Spinal cord (tissue), 10 donors: ENCODE data around the gene ACSM2B. TPM values are rescaled to one million over a fixed set of nuclear protein-coding genes. Genes with fewer than 3 reads are reported as not detected.
"Not testable (repeated sequence)": the region's sequence is repeated elsewhere in the genome, so short reads cannot be mapped to it uniquely, and the experiment has no call there.

Experiments used
- DNase-seq, 6 donors: peaks; one replicate each; pipeline versions ENCODE4 v3.0.0 to v3.0.0-alpha.2; 2013 to 2015; ENCODE audit warnings: low spot score in 6 of 6, low read depth in 4 of 6
- H3K27ac ChIP-seq: one replicate; pipeline ENCODE4 v1.5.1; 2013; ENCODE audit warnings: low read depth, low read length, control low read depth
- H3K27me3 ChIP-seq: one replicate; pipeline ENCODE4 v1.6.1; 2013; ENCODE audit warnings: low read length; ENCODE audit not compliant: control insufficient read depth, insufficient read depth
- H3K36me3 ChIP-seq: one replicate; pipeline ENCODE4 v1.6.1; 2013; ENCODE audit warnings: low read length; ENCODE audit not compliant: control insufficient read depth, insufficient read depth
- H3K4me1 ChIP-seq: one replicate; pipeline ENCODE4 v1.6.1; 2013; ENCODE audit warnings: low read length; ENCODE audit not compliant: control insufficient read depth, insufficient read depth
- H3K4me3 ChIP-seq: one replicate; pipeline ENCODE4 v1.5.1; 2013; ENCODE audit warnings: low read depth, low read length, control low read depth
- H3K9me3 ChIP-seq: one replicate; pipeline ENCODE4 v1.6.1; 2013; ENCODE audit warnings: low read length; ENCODE audit not compliant: control insufficient read depth, insufficient read depth
- WGBS: methylation state at CpG from one replicate; pipeline ENCODE4 v1.1.5; 2013; ENCODE audit warnings: missing lambda C conversion rate; ENCODE audit not compliant: insufficient coverage; 5-methylcytosine and 5-hydroxymethylcytosine counted together
- polyA plus RNA-seq, 2 donors: library from polyadenylated mRNA; unstranded; fragments of 120-200 nt; gene quantifications; one replicate each; pipeline ENCODE4 v1.2.1, GENCODE V29; 2013; ENCODE audit not compliant: insufficient read length in 2 of 2
- total RNA-seq, 2 donors: library from RNA; depleted of rRNA in 1 of 2; stranded (reverse); fragments of 120-200 nt in 1 of 2; fragments of >200 nt in 1 of 2; gene quantifications; one replicate each; pipeline versions ENCODE4 v1.2.3 to v1.2.4, GENCODE V29; 2013 to 2014
- donor health status: healthy.

Gene ACSM2B
- total and polyA plus RNA-seq, 4 donors = 0.99 TPM; not detected in 3

- 59% methylated on average over 3 of the region's 3 CpGs for WGBS
- H3K4me1 ChIP-seq = peaks cover 53% of the 10 kb centered on the region
- peak in 2 of 6 donors; percentile 29 to 88 for DNase-seq
These were observed 38.3 kb upstream of the ACSM2B start for GRCh38 chr16:20614186-20615141.

DNA sequence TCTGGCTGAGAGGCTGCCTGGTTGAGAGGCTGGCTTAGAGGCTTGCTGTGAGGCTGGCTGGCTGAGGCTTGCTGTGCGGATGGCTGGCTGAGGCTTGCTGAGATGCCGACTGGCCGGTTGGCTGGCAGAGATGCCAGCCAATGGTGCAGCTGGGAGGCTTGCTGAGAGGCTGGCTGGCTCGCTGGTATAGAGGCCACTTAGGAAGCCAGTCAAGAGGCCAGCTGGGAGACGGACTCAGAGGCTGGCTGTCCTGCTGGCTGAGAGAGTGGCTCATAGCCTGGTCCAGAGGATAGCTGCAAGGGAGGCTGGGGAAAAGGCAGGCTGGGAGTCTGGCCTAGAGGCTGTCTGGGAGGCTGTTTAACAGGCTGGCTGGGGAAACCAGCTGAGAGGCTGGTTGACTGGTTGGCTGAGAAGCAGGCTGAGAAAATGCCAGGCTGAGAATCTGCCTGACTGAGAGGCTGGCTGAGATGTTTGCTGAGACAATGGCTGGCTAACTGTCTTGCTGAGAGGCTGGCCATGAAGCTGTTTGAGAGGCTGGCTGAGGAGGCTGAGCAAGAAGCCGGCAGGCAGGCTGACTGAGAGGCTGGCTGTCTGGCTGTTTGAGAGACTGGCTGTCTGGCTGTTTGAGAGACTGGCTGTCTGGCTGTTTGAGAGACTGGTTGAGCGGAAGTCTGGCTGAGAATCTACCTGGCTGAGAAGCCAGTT, 37.5 kb upstream of the ACSM2B start:
- peaks cover 53% of the 10 kb centered on the region for H3K4me1 ChIP-seq
- no peak overlapping the region for H3K4me3 ChIP-seq
- 67% methylated on average over 7 of the region's 7 CpGs for WGBS
- H3K36me3 ChIP-seq = no peaks in the 10 kb centered on the region
- no peaks in the 10 kb centered on the region for H3K27me3 ChIP-seq
- no peaks in the 10 kb centered on the region for H3K9me3 ChIP-seq
- peak in 1 of 6 donors; percentile 43 for DNase-seq
- H3K27ac ChIP-seq = no peak overlapping the region

More at GRCh38 chr16:20614186-20615141, 38.3 kb upstream of the ACSM2B start:
- no peaks in the 10 kb centered on the region for H3K27me3 ChIP-seq
- H3K4me3 ChIP-seq = no peak overlapping the region
- H3K27ac ChIP-seq = no peak overlapping the region
- no peaks in the 10 kb centered on the region for H3K9me3 ChIP-seq
- H3K36me3 ChIP-seq = no peaks in the 10 kb centered on the region

DNA sequence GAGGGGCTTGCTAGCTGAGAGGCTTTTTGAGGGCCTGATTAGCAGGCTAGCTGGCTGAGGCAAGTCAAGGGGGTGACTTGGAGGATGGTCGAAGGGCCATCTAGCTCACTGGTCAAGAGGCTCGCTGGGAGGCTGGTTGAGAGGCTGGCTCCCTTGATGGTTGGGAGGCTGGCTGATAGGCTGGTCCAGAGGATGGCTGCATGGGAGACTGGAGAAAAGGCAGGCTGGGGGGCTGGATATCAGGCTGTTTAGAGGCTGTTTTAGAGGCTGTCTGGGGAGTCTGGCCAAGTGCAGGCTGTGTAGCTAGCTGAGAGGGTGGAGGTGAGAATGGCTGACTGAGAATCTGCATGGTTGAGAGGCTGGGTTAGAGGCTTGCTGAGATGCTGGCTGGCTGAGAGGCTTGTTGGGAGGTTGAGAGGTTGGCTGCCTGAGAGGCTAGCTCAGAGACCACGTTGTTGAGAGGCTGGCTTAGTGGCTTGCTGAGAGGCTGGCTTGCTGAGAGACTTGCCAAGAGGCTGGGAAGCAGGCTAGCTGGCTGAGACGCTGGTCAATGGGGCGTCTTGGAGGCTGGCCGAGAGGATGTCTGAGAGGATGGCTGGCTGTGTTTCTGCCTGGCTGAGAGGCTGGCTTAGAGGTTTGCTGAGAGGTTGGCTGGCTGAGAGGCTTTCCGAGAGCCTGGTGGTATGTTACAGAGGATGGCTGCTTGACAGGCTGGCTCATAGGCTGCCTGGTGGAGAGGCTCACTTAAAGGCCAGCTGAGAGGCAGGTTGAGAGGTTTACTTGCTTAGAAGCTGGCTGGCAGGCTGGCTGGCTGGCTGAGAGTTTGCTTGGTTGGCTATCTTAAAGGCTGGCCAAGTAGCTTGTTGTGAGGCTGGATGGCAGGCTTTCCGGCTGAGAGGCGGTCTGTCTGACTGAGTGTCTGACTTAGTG, 36.6 kb upstream of the ACSM2B start:
- no peak overlapping the region for H3K4me3 ChIP-seq

DNA sequence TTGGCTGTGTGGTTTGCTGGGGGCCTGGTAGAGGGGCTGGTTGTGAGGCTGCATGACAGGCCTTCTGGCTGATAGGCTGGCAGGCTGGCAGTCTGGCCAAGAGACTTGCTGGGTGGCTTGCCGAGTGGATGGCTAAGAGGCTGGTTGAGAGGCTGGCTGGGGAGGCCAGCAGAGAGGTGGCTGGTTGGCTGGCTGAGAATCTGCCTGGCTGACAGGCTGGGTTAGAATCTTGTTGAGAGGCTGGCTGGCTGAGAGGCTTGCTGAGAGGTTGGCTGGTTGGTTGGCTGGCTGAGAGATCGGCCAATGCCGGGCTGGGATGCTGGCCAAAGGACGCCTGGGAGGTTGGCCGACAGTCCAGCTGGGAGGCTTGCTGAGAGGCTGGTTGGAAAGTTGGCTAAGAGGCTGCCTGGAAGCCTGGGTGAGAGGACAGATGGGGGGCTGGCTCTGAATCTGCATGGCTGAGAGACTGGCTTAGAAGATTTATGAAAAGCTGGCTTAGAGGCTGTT, 35.9 kb upstream of the ACSM2B start:
- 50% methylated on average over 5 of the region's 5 CpGs for WGBS
- no peaks in the 10 kb centered on the region for H3K9me3 ChIP-seq
- no peaks in the 10 kb centered on the region for H3K36me3 ChIP-seq
- DNase-seq = peak in 2 of 6 donors; percentile 59 to 94
- H3K27me3 ChIP-seq = no peaks in the 10 kb centered on the region
- no peak overlapping the region for H3K27ac ChIP-seq
- H3K4me3 ChIP-seq = no peak overlapping the region
- peaks cover 53% of the 10 kb centered on the region for H3K4me1 ChIP-seq

More for the DNA sequence above, 36.6 kb upstream of the ACSM2B start:
- Histone ChIP-seq H3K27ac (no peak overlapping the region), H3K36me3 (no peaks in the 10 kb centered on the region), H3K27me3 (no peaks in the 10 kb centered on the region), H3K9me3 (no peaks in the 10 kb centered on the region), H3K4me1 (peaks cover 53% of the 10 kb centered on the region)
- 70% methylated on average over 9 of the region's 9 CpGs for WGBS
- peak in 1 of 6 donors; percentile 93 for DNase-seq

DNA sequence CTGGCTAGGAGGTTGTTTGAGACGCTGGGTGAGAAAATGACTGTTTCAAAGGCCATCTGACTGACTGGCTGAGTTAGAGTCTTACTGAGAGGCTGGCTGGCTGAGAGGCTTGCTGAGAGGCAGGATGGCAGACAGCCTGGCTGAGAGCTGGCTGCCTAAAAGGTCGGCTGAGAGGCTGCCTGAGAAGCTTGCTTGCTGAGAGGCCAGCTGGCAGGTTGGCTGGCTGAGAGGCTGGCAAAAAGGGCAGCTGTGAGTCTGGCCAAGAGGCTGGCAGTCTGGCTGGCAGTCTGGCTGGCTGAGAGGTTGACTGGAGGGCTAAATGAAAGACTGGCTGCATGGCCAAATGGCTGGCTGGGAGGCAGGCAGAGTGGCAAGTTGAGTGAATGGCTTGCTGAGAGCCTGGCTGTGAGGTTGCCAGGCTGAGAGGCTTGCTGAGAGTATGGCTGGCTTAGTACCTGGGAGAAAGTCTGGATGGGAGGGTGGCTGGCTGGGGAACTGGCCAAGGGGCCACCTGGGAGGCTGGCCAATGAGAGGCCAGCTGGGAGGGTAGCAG, 35.3 kb upstream of the ACSM2B start:
- WGBS = 30% methylated on average over 2 of the region's 2 CpGs

DNA sequence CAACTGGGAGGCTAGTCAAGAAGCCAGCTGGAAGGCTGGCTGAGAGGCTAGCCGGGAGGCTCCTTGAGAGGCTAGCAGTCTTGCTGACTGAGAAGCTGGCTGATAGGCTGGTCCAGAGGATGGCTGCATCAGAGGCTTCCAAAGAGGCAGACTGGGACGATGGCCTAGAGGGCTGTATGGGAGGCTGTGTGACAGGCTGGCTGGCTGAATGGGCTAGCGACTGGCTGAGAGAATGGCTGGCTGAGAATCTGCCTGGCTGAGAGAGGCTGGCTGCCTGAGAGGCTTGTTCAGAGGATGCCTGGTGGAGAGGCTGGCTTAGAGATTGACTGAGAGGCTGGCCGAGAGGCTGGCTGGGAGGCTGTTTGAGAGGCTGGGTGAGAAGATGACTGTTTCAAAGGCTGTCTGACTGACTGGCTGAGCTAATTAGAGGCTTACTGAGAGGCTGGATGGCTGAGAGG, 34.8 kb upstream of the ACSM2B start:
- Histone ChIP-seq H3K4me3 (no peak overlapping the region), H3K4me1 (peaks cover 53% of the 10 kb centered on the region), H3K9me3 (no peaks in the 10 kb centered on the region), H3K27ac (no peak overlapping the region), H3K27me3 (no peaks in the 10 kb centered on the region), H3K36me3 (no peaks in the 10 kb centered on the region)
- 41% methylated on average over 4 of the region's 4 CpGs for WGBS
- DNase-seq = peak in 1 of 6 donors; percentile 37

More for the DNA sequence above, 35.3 kb upstream of the ACSM2B start:
- no peaks in the 10 kb centered on the region for H3K9me3 ChIP-seq
- no peak overlapping the region for H3K4me3 ChIP-seq
- DNase-seq = peak in 3 of 6 donors; percentile 32 to 96 (median 74)
- peaks cover 53% of the 10 kb centered on the region for H3K4me1 ChIP-seq
- H3K27ac ChIP-seq = no peak overlapping the region
- H3K27me3 ChIP-seq = no peaks in the 10 kb centered on the region
- H3K36me3 ChIP-seq = no peaks in the 10 kb centered on the region

DNA sequence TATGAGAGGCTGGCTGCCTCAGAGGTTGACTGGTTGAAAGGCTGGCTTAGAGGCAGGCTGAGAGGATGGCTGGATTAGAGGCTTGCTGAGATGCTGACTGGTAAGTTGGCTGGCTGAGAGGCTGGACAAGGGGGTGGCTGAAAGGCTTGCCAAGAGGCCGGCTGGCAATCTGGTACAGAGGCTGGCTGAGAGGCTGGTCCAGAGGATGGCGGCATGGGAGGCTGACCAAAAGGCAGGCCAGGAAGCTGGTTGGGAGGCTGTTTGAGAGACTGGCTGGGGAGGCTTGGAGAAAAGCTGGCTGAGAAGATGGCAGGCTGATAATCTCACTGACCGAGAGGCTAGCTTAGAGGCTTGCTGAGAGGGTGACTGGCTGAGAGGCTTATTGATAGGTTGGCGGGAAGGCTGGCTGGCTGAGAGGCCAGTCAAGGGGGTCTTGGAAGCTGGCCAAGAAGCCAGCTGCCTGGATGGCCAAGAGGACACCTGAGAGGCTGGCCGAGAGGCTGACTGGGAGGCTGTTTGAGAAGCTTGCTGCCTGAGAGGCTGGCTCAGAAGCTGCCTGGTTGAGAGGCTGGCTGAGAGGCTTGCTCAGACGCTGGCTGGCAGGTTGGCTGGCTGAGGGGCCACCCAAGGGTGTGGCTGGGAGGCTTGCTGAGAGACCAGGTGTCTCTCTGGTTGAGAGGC, 34.2 kb upstream of the ACSM2B start:
- Histone ChIP-seq H3K4me3 (no peak overlapping the region), H3K36me3 (no peaks in the 10 kb centered on the region), H3K4me1 (peaks cover 53% of the 10 kb centered on the region), H3K27me3 (no peaks in the 10 kb centered on the region), H3K9me3 (no peaks in the 10 kb centered on the region), H3K27ac (no peak overlapping the region)
- peak in 2 of 6 donors; percentile 17 to 51 for DNase-seq
- 56% methylated on average over 6 of the region's 6 CpGs for WGBS

- not testable (repeated sequence) for H3K9me3 ChIP-seq, H3K36me3 ChIP-seq, H3K27ac ChIP-seq, H3K4me3 ChIP-seq, H3K27me3 ChIP-seq, H3K4me1 ChIP-seq
- WGBS = 73% methylated on average over 6 of the region's 11 CpGs
- DNase-seq = peak in 1 of 6 donors; percentile 9
These were observed 26.0 kb upstream of the ACSM2B start for GRCh38 chr16:20602205-20602604.
